HUES48 (cell line): ENCODE data around the gene MRPL28.
A peak's percentile ranks its signal among the peaks of the same experiment; 100 is the strongest.

Experiments used
- H3K27ac ChIP-seq: one replicate; pipeline ENCODE4 v1.7.0; 2013; ENCODE audit warnings: low read depth, low read length, inconsistent platforms
- H3K27me3 ChIP-seq: 2 replicates; pipeline ENCODE4 v1.6.1; 2013; ENCODE audit warnings: mild to moderate bottlenecking, low read length; ENCODE audit not compliant: control insufficient read depth, insufficient read depth
- H3K36me3 ChIP-seq: 2 replicates; pipeline ENCODE4 v1.6.1; 2013; ENCODE audit warnings: low read length; ENCODE audit not compliant: control insufficient read depth, insufficient read depth
- H3K4me1 ChIP-seq: 2 replicates; pipeline ENCODE4 v1.6.1; 2013; ENCODE audit warnings: mild to moderate bottlenecking, low read length; ENCODE audit not compliant: control insufficient read depth, insufficient read depth
- H3K4me3 ChIP-seq: 2 replicates; pipeline ENCODE4 v1.5.1; 2013; ENCODE audit warnings: mild to moderate bottlenecking, low read depth, low read length
- H3K9ac ChIP-seq: 2 replicates; pipeline ENCODE4 v1.6.1; 2013; ENCODE audit warnings: mild to moderate bottlenecking, low read depth, low read length, moderate library complexity
- H3K9me3 ChIP-seq: 2 replicates; pipeline ENCODE4 v1.6.1; 2013; ENCODE audit warnings: low read length; ENCODE audit not compliant: control insufficient read depth, insufficient read depth

MRPL28 gene

GRCh38 chr16:400061-400591 lies 29.8 kb upstream of the MRPL28 start:
- Histone ChIP-seq H3K9me3 (no peaks in the 10 kb centered on the region), H3K9ac (no peak overlapping the region), H3K36me3 (peaks cover 24% of the 10 kb centered on the region), H3K27me3 (no peaks in the 10 kb centered on the region), H3K27ac (no peak overlapping the region), H3K4me1 (peaks cover 9% of the 10 kb centered on the region; the same call in 1 of the 2 replicates), H3K4me3 (no peak overlapping the region)

GRCh38 chr16:399340-400019 lies 29.1 kb upstream of the MRPL28 start:
- H3K27ac ChIP-seq = no peak overlapping the region
- H3K4me1 ChIP-seq = peaks cover 9% of the 10 kb centered on the region; the same call in 1 of the 2 replicates
- H3K36me3 ChIP-seq = peaks cover 24% of the 10 kb centered on the region
- H3K9ac ChIP-seq = no peak overlapping the region
- H3K9me3 ChIP-seq = no peaks in the 10 kb centered on the region
- H3K4me3 ChIP-seq = no peak overlapping the region
- H3K27me3 ChIP-seq = no peaks in the 10 kb centered on the region

GRCh38 chr16:398561-399339 lies 28.4 kb upstream of the MRPL28 start:
- Histone ChIP-seq H3K36me3 (peaks cover 24% of the 10 kb centered on the region), H3K9me3 (no peaks in the 10 kb centered on the region), H3K27me3 (no peaks in the 10 kb centered on the region), H3K27ac (no peak overlapping the region), H3K4me3 (no peak overlapping the region), H3K9ac (no peak overlapping the region), H3K4me1 (peaks cover 9% of the 10 kb centered on the region; the same call in 1 of the 2 replicates)

GRCh38 chr16:397736-398332 lies 27.5 kb upstream of the MRPL28 start:
- Histone ChIP-seq H3K9ac (no peak overlapping the region), H3K4me1 (peaks cover 9% of the 10 kb centered on the region; the same call in 1 of the 2 replicates)

GRCh38 chr16:397135-397661 lies 26.9 kb upstream of the MRPL28 start, which contains the start of gene NME4:
TSS of gene NME4 (plus strand) at chr16:397199. CDS start at chr16:397223, 24 bp downstream.
- H3K36me3 ChIP-seq = peaks cover 24% of the 10 kb centered on the region
- H3K9me3 ChIP-seq = no peaks in the 10 kb centered on the region
- H3K27me3 ChIP-seq = no peaks in the 10 kb centered on the region
- H3K27ac ChIP-seq = peak within 1 kb of the TSS; percentile 90
- peak within 1 kb of the TSS; percentile 84 for H3K9ac ChIP-seq
- peak within 1 kb of the TSS; percentile 73 for H3K4me3 ChIP-seq
- H3K4me1 ChIP-seq = peaks cover 9% of the 10 kb centered on the region; the same call in 1 of the 2 replicates

More at GRCh38 chr16:397736-398332, 27.5 kb upstream of the MRPL28 start:
- Histone ChIP-seq H3K4me3 (peak overlapping the region; percentile 16; the same call in 1 of the 2 replicates), H3K27me3 (no peaks in the 10 kb centered on the region), H3K9me3 (no peaks in the 10 kb centered on the region), H3K36me3 (peaks cover 24% of the 10 kb centered on the region), H3K27ac (peak overlapping the region; percentile 83)

- Histone ChIP-seq H3K9me3 (no peaks in the 10 kb centered on the region), H3K27me3 (no peaks in the 10 kb centered on the region), H3K9ac (peak overlapping the region; percentile 43), H3K4me1 (peaks cover 9% of the 10 kb centered on the region; the same call in 1 of the 2 replicates), H3K27ac (peak overlapping the region; percentile 84), H3K4me3 (peak overlapping the region; percentile 55), H3K36me3 (peaks cover 24% of the 10 kb centered on the region)
These were observed 26.3 kb upstream of the MRPL28 start for GRCh38 chr16:396605-397004.

GRCh38 chr16:396199-396598 lies 25.9 kb upstream of the MRPL28 start:
- Histone ChIP-seq H3K4me1 (peaks cover 9% of the 10 kb centered on the region; the same call in 1 of the 2 replicates), H3K9ac (no peak overlapping the region), H3K27me3 (no peaks in the 10 kb centered on the region), H3K9me3 (no peaks in the 10 kb centered on the region), H3K27ac (peak overlapping the region; percentile 84), H3K36me3 (peaks cover 24% of the 10 kb centered on the region), H3K4me3 (peak overlapping the region; percentile 55)

GRCh38 chr16:392450-393030 lies 22.2 kb upstream of the MRPL28 start:
- H3K4me3 ChIP-seq = no peak overlapping the region
- H3K27ac ChIP-seq = no peak overlapping the region
- H3K36me3 ChIP-seq = no peaks in the 10 kb centered on the region
- peaks cover 4% of the 10 kb centered on the region; the same call in 1 of the 2 replicates for H3K4me1 ChIP-seq
- H3K9me3 ChIP-seq = no peaks in the 10 kb centered on the region
- no peak overlapping the region for H3K9ac ChIP-seq
- no peaks in the 10 kb centered on the region for H3K27me3 ChIP-seq

GRCh38 chr16:391885-392335 lies 21.6 kb upstream of the MRPL28 start:
- Histone ChIP-seq H3K4me3 (no peak overlapping the region), H3K36me3 (no peaks in the 10 kb centered on the region), H3K4me1 (peaks cover 4% of the 10 kb centered on the region; the same call in 1 of the 2 replicates), H3K27ac (no peak overlapping the region), H3K9me3 (no peaks in the 10 kb centered on the region), H3K9ac (no peak overlapping the region), H3K27me3 (no peaks in the 10 kb centered on the region)

- Histone ChIP-seq H3K9ac (no peak overlapping the region), H3K4me1 (peaks cover 6% of the 10 kb centered on the region; the same call in 1 of the 2 replicates), H3K36me3 (no peaks in the 10 kb centered on the region), H3K27me3 (no peaks in the 10 kb centered on the region), H3K4me3 (no peak overlapping the region), H3K9me3 (no peaks in the 10 kb centered on the region), H3K27ac (no peak overlapping the region)
These were observed 19.0 kb upstream of the MRPL28 start for GRCh38 chr16:389352-389751.
